Amygdala (tissue), 56 donors: ENCODE data around the gene ITGAX.

Experiments
- DNase-seq, 56 donors: peaks; one replicate each; lab custom pipeline; 2025; lab: John Stamatoyannopoulos, UW

ITGAX gene

GRCh38 chr16:31347445-31347844 is 7.5 kb upstream of the ITGAX start:
- no peak for DNase-seq

GRCh38 chr16:31348579-31348978 is 6.4 kb upstream of the ITGAX start:
- no peak for DNase-seq

- DNase-seq: peak in 4 of 56 donors; percentile 10 to 21 (median 16)
These were observed 4.5 kb upstream of the ITGAX start for GRCh38 chr16:31350275-31351005.

GRCh38 chr16:31351246-31351941 is 3.6 kb upstream of the ITGAX start:
- peak in 1 of 56 donors; percentile 26 for DNase-seq

GRCh38 chr16:31351942-31352325 is 3.0 kb upstream of the ITGAX start:
- DNase-seq: peak in 2 of 56 donors; percentile 7 to 18

- DNase-seq: peak in 3 of 56 donors; percentile 13 to 18 (median 14)
These were observed 2.4 kb upstream of the ITGAX start for GRCh38 chr16:31352376-31353115.

DNA sequence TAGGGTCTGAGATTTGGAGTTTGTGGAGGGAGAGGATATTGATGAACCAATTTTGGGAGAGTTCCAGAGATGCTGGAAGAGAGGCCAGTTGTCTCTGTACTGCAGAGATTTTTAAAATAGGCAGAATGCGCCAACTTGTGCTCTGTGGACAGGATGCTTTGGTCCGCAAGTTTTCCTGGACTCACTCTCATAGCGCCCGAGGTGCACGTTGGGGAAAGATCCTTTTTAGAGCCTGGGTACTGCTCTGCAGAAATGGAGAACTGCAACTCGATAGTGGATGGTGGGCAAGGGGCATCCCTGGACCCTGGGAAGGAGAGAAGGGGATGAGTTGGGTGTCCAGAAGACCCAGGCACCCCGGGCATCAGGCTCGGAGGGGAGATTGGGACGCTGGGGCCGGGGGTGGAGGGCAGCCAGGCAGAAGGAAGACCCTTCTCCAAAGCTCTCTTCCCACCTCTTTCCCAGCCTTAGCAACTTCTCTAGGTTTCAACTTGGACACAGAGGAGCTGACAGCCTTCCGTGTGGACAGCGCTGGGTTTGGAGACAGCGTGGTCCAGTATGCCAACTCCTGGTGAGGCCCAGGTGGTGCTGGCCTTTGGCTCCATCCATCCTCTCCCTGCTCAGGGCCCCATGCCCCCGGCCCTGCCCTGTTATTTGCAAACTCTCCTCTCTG is 590 bp downstream of the ITGAX start:
- no peak for DNase-seq

DNA sequence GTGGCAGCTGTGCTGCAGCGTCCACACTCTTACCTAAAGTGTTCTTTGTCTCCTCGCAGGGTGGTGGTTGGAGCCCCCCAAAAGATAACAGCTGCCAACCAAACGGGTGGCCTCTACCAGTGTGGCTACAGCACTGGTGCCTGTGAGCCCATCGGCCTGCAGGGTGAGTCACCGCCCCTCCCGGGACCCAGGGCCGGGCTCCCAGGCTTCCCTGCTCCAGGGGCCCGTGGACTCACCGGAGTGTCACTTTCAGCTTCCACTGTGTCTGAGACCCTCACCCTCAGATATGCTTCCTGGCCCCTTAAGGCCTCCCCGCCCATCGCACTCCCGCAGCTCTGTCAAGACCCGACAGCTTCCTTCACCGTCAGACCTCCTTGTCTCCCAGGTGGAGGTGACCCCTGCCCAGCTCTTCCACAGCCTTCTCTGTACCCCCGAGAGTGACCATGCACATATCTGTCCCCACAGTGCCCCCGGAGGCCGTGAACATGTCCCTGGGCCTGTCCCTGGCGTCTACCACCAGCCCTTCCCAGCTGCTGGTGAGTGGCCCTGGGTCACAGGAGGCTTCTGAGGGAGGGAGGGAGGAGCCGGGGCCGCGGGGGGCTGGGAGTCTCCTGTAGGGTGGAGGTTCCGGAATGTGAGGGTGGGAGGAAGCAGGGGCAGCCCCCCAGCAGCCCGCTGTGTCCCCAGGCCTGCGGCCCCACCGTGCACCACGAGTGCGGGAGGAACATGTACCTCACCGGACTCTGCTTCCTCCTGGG is 1.8 kb downstream of the ITGAX start:
- no peak for DNase-seq

GRCh38 chr16:31357324-31358109 is 2.5 kb downstream of the ITGAX start:
- peak in 2 of 56 donors; percentile 22 to 26 for DNase-seq

- DNase-seq: no peak
These were observed 5.3 kb downstream of the ITGAX start for GRCh38 chr16:31360251-31360650.

- DNase-seq: no peak
These were observed 6.5 kb downstream of the ITGAX start for GRCh38 chr16:31361201-31362110.

DNA sequence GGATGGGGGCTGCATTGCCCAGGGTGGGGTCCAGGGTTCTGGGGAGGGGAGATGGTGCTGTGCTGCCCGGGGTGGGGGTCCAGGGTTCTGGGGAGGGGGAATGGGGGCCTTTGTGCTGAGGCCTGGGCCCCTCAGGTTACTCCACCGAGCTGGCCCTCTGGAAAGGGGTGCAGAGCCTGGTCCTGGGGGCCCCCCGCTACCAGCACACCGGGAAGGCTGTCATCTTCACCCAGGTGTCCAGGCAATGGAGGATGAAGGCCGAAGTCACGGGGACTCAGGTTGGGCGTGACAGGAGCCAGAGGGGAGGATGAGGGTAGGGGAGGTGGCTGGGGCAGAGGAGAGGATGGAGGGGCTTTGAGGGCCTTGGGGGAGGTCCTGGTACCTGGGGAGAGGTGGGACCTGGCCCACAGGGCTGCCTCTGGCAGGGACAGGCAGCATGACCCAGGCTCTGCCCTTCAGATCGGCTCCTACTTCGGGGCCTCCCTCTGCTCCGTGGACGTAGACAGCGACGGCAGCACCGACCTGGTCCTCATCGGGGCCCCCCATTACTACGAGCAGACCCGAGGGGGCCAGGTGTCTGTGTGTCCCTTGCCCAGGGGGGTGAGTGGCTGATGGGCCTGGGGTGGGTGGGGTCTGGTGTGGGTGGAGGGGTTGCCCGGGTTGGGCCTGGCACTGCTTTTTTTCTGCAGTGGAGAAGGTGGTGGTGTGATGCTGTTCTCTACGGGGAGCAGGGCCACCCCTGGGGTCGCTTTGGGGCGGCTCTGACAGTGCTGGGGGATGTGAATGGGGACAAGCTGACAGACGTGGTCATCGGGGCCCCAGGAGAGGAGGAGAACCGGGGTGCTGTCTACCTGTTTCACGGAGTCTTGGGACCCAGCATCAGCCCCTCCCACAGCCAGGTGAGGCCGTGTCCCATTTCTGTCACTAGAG is 7.8 kb downstream of the ITGAX start:
- DNase-seq: no peak

- DNase-seq: no peak
These were observed 8.7 kb downstream of the ITGAX start for GRCh38 chr16:31363721-31364120.

DNA sequence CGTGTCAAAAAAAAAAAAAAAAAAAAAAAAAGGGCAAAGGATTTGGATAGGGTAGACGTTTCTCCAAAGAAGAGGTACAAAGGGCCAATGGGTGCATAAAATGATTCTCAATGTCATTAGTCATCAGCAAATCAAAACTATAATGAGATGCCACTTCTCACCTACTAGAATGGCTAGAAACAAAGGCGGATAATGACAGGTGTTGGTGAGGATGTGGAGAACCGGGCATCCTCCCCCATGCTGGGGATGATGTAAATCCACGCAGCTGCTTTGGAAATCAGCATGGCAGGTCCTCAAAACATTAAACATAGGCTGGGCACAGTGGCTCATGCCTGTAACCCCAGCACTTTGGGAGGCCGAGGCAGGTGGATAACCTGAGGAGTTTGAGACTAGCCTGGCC is 9.4 kb downstream of the ITGAX start:
- no peak for DNase-seq

DNA sequence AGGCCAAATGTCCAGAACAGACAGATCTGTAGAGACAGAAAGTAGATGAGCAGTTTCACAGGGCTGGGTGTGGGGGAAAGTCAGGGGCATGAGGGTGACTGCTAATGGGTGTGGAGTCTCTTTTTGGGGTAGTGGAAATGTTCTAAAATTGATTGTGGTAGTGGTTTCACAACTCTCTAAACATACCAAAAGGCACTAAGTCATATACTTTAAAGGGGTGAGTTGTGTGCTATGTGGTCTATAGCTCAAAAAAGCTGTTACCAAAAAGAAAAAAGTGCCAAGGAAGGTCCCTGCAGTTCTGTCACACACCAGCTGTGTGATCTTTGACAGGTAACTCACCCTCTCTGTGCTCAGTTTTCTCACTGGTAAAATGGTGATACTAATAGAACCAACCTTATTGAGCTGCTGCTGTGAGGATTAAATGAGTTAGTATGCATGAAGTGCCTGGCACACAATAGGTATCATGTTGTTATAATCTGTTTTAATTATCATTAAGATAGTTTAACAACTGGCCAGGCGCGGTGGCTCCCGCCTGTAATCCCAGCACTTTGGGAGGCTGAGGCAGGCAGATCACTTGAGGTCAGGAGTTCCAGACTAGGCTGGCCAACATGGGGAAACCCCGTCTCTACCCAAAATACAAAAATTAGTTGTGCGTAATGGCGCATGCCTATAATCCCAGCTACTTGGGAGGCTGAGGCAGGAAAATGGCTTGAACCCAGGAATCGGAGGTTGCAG is 10.3 kb downstream of the ITGAX start:
- DNase-seq: no peak

- peak in 2 of 56 donors; percentile 0 to 31 for DNase-seq
These were observed 12.9 kb downstream of the ITGAX start for GRCh38 chr16:31367853-31368252.
